ENCODE results near the gene PWWP2B.

The PWWP2B gene

GRCh38 chr10:132459301-132460003 is 62.5 kb downstream of the PWWP2B start:
- no peak for TF ChIP-seq CTCF (conservative IDR thresholded peaks at IDR 0.05)
- no peak for TF ChIP-seq ZFX (IDR thresholded peaks at IDR 0.05)
- H3K27ac ChIP-seq: no peak overlapping the region

- no peak overlapping the region for H3K27ac ChIP-seq
- TF ChIP-seq ZFX (IDR thresholded peaks at IDR 0.05): no peak
- TF ChIP-seq CTCF (conservative IDR thresholded peaks at IDR 0.05): no peak
Measured at GRCh38 chr10:132460071-132460470, 63.1 kb downstream of the PWWP2B start.

- TF ChIP-seq ZFX (IDR thresholded peaks at IDR 0.05): no peak
- no peak for TF ChIP-seq CTCF (conservative IDR thresholded peaks at IDR 0.05)
- H3K27ac ChIP-seq: no peak overlapping the region
Measured at GRCh38 chr10:132460691-132461090, 63.7 kb downstream of the PWWP2B start.

GRCh38 chr10:132461103-132461682 is 64.2 kb downstream of the PWWP2B start:
- TF ChIP-seq ZFX (IDR thresholded peaks at IDR 0.05) (no peak), CTCF (conservative IDR thresholded peaks at IDR 0.05) (no peak)
- no peak overlapping the region for H3K27ac ChIP-seq

- H3K27ac ChIP-seq: no peak overlapping the region
- TF ChIP-seq CTCF (conservative IDR thresholded peaks at IDR 0.05) (no peak), ZFX (IDR thresholded peaks at IDR 0.05) (no peak)
Measured at GRCh38 chr10:132461683-132462231, 64.8 kb downstream of the PWWP2B start.

GRCh38 chr10:132462463-132463332 is 65.7 kb downstream of the PWWP2B start:
- no peak for TF ChIP-seq ZFX (IDR thresholded peaks at IDR 0.05)
- TF ChIP-seq CTCF (conservative IDR thresholded peaks at IDR 0.05): no peak
- peak overlapping the region; percentile 94 for H3K27ac ChIP-seq
